ENCODE measurements around the gene WDR38.

The WDR38 gene

GRCh38 chr9:124878518-124878917 is 25.3 kb downstream of the WDR38 start:
- TF ChIP-seq GATA2 (IDR thresholded peaks at IDR 0.05; ENCODE audit: low read depth, low read length) (no peak), GATA3 (IDR thresholded peaks at IDR 0.05; ENCODE audit: low read depth, low read length) (no peak)

GRCh38 chr9:124879226-124879625 is 26.0 kb downstream of the WDR38 start:
- TF ChIP-seq GATA3 (IDR thresholded peaks at IDR 0.05; ENCODE audit: low read depth, low read length) (no peak), GATA2 (IDR thresholded peaks at IDR 0.05; ENCODE audit: low read depth, low read length) (no peak)

GRCh38 chr9:124880501-124880900 is 27.2 kb downstream of the WDR38 start:
- TF ChIP-seq GATA2 (IDR thresholded peaks at IDR 0.05; ENCODE audit: low read depth, low read length) (no peak), GATA3 (IDR thresholded peaks at IDR 0.05; ENCODE audit: low read depth, low read length) (no peak)

GRCh38 chr9:124881138-124881743 is 28.0 kb downstream of the WDR38 start:
- TF ChIP-seq GATA2 (IDR thresholded peaks at IDR 0.05; ENCODE audit: low read depth, low read length) (no peak), GATA3 (IDR thresholded peaks at IDR 0.05; ENCODE audit: low read depth, low read length) (no peak)

- no peak for TF ChIP-seq GATA2 (IDR thresholded peaks at IDR 0.05; ENCODE audit: low read depth, low read length)
- no peak for TF ChIP-seq GATA3 (IDR thresholded peaks at IDR 0.05; ENCODE audit: low read depth, low read length)
These were observed 29.0 kb downstream of the WDR38 start for GRCh38 chr9:124882231-124882630.

- TF ChIP-seq GATA2 (IDR thresholded peaks at IDR 0.05; ENCODE audit: low read depth, low read length) (no peak), GATA3 (IDR thresholded peaks at IDR 0.05; ENCODE audit: low read depth, low read length) (no peak)
These were observed 31.1 kb downstream of the WDR38 start for GRCh38 chr9:124884376-124884775.

GRCh38 chr9:124885551-124885950 is 32.3 kb downstream of the WDR38 start:
- TF ChIP-seq GATA2 (IDR thresholded peaks at IDR 0.05; ENCODE audit: low read depth, low read length) (no peak), GATA3 (IDR thresholded peaks at IDR 0.05; ENCODE audit: low read depth, low read length) (no peak)

- no peak for TF ChIP-seq GATA3 (IDR thresholded peaks at IDR 0.05; ENCODE audit: low read depth, low read length)
- TF ChIP-seq GATA2 (IDR thresholded peaks at IDR 0.05; ENCODE audit: low read depth, low read length): no peak
These were observed 33.2 kb downstream of the WDR38 start for GRCh38 chr9:124886461-124886860.

- no peak for TF ChIP-seq GATA3 (IDR thresholded peaks at IDR 0.05; ENCODE audit: low read depth, low read length)
- no peak for TF ChIP-seq GATA2 (IDR thresholded peaks at IDR 0.05; ENCODE audit: low read depth, low read length)
These were observed 33.7 kb downstream of the WDR38 start for GRCh38 chr9:124886866-124887492.

- no peak for TF ChIP-seq GATA2 (IDR thresholded peaks at IDR 0.05; ENCODE audit: low read depth, low read length)
- no peak for TF ChIP-seq GATA3 (IDR thresholded peaks at IDR 0.05; ENCODE audit: low read depth, low read length)
These were observed 34.6 kb downstream of the WDR38 start for GRCh38 chr9:124887832-124888231.

GRCh38 chr9:124889006-124889405 is 35.7 kb downstream of the WDR38 start:
- no peak for TF ChIP-seq GATA3 (IDR thresholded peaks at IDR 0.05; ENCODE audit: low read depth, low read length)
- no peak for TF ChIP-seq GATA2 (IDR thresholded peaks at IDR 0.05; ENCODE audit: low read depth, low read length)

GRCh38 chr9:124890179-124890578 is 36.9 kb downstream of the WDR38 start:
- TF ChIP-seq GATA3 (IDR thresholded peaks at IDR 0.05; ENCODE audit: low read depth, low read length): no peak
- no peak for TF ChIP-seq GATA2 (IDR thresholded peaks at IDR 0.05; ENCODE audit: low read depth, low read length)

- TF ChIP-seq GATA2 (IDR thresholded peaks at IDR 0.05; ENCODE audit: low read depth, low read length) (no peak), GATA3 (IDR thresholded peaks at IDR 0.05; ENCODE audit: low read depth, low read length) (no peak)
These were observed 40.9 kb downstream of the WDR38 start for GRCh38 chr9:124894035-124894740.

GRCh38 chr9:124894741-124895170 is 41.5 kb downstream of the WDR38 start:
- TF ChIP-seq GATA3 (IDR thresholded peaks at IDR 0.05; ENCODE audit: low read depth, low read length) (no peak), GATA2 (IDR thresholded peaks at IDR 0.05; ENCODE audit: low read depth, low read length) (no peak)
